Parathyroid adenoma (tissue), 2 donors: Measurements from ENCODE around the gene SLC5A6.

Source experiments
- H2AFZ ChIP-seq: fragments of 300-600 bp; sonication (generic); one replicate; pipeline ENCODE4 v1.7.0; 2017; ENCODE audit warnings: antibody characterized with exemption, mild to moderate bottlenecking
- H3K27ac ChIP-seq: fragments of 300-600 bp; sonication (generic); one replicate; pipeline ENCODE4 v1.7.0; 2017
- H3K27me3 ChIP-seq: fragments of 300-600 bp; sonication (generic); one replicate; pipeline ENCODE4 v1.7.0; 2017; ENCODE audit warnings: low read length; ENCODE audit not compliant: control insufficient read depth, insufficient read depth
- H3K36me3 ChIP-seq: fragments of 300-600 bp; sonication (generic); one replicate; pipeline ENCODE4 v1.7.0; 2017; ENCODE audit warnings: low read length; ENCODE audit not compliant: control insufficient read depth, insufficient read depth
- H3K4me1 ChIP-seq: fragments of 300-600 bp; sonication (generic); one replicate; pipeline ENCODE4 v1.7.0; 2017; ENCODE audit warnings: control low read depth
- H3K4me2 ChIP-seq: fragments of 300-600 bp; sonication (generic); one replicate; pipeline ENCODE4 v1.7.0; 2017; ENCODE audit warnings: low read length
- H3K4me3 ChIP-seq: fragments of 300-600 bp; sonication (generic); one replicate; pipeline ENCODE4 v1.7.0; 2017; ENCODE audit warnings: low read depth, low read length
- H3K79me2 ChIP-seq: fragments of 300-600 bp; sonication (generic); one replicate; pipeline ENCODE4 v1.7.0; 2017; ENCODE audit warnings: control low read depth
- H3K9ac ChIP-seq: fragments of 300-600 bp; sonication (generic); one replicate; pipeline ENCODE4 v1.7.0; 2017; ENCODE audit warnings: mild to moderate bottlenecking
- H3K9me3 ChIP-seq: fragments of 300-600 bp; sonication (generic); one replicate; pipeline ENCODE4 v1.7.0; 2017; ENCODE audit warnings: low read length; ENCODE audit not compliant: control insufficient read depth
- TF ChIP-seq, protein P1 (sequence below): fragments of 300-600 bp; sonication (generic); IDR thresholded peaks from one replicate; pipeline ENCODE4 v1.7.0; 2017; ENCODE audit warnings: antibody characterized with exemption, mild to moderate bottlenecking
- donor health status: primary hyperparathyroidism.

Gene SLC5A6

DNA sequence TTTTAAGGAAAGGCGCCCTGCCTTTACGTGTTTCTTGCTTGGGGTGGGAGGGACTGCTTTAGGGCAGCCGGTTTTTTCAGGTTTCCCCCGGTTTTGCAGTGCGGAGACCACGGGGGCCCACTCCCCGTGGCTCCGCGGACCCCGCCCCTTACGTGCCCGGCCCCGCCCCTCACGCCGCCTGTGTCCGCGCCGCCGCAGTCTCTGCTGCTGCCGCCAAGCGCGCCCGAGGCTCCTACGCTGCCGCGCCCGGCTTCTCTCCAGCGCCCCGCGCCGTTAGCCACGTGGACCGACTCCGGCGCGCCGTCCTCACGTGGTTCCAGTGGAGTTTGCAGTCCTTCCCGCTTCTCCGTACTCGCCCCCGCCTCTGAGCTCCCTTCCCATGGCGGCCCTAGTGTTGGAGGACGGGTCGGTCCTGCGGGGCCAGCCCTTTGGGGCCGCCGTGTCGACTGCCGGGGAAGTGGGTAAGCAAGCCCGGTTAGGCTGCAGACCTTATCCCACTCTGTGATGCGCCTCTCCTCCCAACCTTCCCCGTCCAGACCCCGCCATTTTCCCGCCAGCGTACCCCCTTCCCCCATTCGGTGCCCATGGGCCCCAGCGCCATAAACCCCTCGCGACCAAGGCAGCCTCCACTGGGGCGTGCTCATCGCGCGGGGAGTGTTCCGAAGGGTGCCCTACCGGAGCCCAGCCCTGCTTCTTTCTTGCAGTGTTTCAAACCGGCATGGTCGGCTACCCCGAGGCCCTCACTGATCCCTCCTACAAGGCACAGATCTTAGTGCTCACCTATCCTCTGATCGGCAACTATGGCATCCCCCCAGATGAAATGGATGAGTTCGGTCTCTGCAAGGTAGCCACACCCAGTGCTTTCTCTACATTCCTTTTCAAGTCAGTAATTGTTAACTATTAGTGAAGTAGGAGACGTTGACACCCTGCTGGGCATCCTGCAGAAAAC, 5.4 kb upstream of the SLC5A6 start, which contains the start of gene CAD:
Gene CAD, plus strand, starts transcription at position 197 of the 949 bp plus-strand sequence. Its CDS starts 183 bp downstream, at position 380.
- peaks cover 2% of the 10 kb centered on the region for H3K79me2 ChIP-seq
- H3K27ac ChIP-seq: no peak within 1 kb of the TSS
- peak within 1 kb of the TSS; percentile 14 for H3K4me2 ChIP-seq
- H2AFZ ChIP-seq: peak within 1 kb of the TSS; percentile 65
- no peaks in the 10 kb centered on the region for H3K36me3 ChIP-seq
- H3K9ac ChIP-seq: no peak within 1 kb of the TSS
- no peaks in the 10 kb centered on the region for H3K9me3 ChIP-seq
- H3K27me3 ChIP-seq: no peaks in the 10 kb centered on the region
- TF ChIP-seq, protein P1, sequence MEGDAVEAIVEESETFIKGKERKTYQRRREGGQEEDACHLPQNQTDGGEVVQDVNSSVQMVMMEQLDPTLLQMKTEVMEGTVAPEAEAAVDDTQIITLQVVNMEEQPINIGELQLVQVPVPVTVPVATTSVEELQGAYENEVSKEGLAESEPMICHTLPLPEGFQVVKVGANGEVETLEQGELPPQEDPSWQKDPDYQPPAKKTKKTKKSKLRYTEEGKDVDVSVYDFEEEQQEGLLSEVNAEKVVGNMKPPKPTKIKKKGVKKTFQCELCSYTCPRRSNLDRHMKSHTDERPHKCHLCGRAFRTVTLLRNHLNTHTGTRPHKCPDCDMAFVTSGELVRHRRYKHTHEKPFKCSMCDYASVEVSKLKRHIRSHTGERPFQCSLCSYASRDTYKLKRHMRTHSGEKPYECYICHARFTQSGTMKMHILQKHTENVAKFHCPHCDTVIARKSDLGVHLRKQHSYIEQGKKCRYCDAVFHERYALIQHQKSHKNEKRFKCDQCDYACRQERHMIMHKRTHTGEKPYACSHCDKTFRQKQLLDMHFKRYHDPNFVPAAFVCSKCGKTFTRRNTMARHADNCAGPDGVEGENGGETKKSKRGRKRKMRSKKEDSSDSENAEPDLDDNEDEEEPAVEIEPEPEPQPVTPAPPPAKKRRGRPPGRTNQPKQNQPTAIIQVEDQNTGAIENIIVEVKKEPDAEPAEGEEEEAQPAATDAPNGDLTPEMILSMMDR: no peak
- H3K4me3 ChIP-seq: no peak within 1 kb of the TSS
- H3K4me1 ChIP-seq: peaks cover 5% of the 10 kb centered on the region

DNA sequence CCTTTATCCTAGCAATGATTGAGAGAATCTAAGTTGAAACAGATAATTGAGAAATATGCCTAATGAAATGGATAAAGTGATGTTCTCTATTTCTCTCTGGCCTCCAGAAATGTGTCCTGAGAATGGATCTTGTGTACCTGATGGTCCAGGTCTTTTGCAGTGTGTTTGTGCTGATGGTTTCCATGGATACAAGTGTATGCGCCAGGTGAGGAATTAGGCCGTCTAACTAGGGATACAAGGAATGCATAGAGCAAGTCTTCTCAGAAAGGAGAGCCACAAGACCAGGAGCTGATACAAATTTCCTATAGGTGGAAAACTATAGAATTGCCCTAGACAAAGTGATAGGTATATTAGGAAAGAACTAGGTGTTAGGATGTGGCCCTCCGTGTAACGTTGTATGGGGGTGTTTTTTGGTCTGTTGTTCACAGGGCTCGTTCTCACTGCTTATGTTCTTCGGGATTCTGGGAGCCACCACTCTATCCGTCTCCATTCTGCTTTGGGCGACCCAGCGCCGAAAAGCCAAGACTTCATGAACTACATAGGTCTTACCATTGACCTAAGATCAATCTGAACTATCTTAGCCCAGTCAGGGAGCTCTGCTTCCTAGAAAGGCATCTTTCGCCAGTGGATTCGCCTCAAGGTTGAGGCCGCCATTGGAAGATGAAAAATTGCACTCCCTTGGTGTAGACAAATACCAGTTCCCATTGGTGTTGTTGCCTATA, 4.5 kb upstream of the SLC5A6 start:
- no peaks in the 10 kb centered on the region for H3K9me3 ChIP-seq
- H2AFZ ChIP-seq: peak overlapping the region; percentile 65
- H3K4me2 ChIP-seq: no peak overlapping the region
- H3K27me3 ChIP-seq: no peaks in the 10 kb centered on the region
- TF ChIP-seq, protein P1: no peak
- H3K9ac ChIP-seq: no peak overlapping the region
- H3K36me3 ChIP-seq: no peaks in the 10 kb centered on the region
- no peak overlapping the region for H3K4me3 ChIP-seq
- H3K79me2 ChIP-seq: peaks cover 2% of the 10 kb centered on the region
- H3K4me1 ChIP-seq: peaks cover 5% of the 10 kb centered on the region
- H3K27ac ChIP-seq: no peak overlapping the region

DNA sequence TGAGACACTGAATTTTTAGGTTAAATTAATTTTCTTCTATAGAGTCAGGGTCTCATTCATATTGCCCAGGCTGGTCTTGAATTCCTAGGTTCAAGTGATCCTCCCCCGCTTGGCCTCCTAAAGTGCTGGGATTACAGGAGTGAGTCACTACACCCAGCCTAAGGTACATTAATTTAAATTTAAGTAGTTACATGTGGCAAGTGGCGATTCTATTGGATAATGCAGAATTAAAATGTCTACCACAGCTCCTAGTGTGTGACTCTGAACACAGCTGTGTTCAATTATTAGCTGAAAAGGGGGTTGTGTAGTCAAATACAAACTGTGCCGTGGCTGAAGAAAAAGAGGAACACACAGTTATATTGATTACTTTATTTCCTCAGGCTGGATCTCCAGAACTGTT, 2.9 kb upstream of the SLC5A6 start:
- Histone ChIP-seq H3K9ac (no peak overlapping the region), H3K27me3 (no peaks in the 10 kb centered on the region), H3K4me3 (no peak overlapping the region), H3K27ac (no peak overlapping the region), H3K9me3 (no peaks in the 10 kb centered on the region), H3K4me2 (no peak overlapping the region), H2AFZ (no peak overlapping the region), H3K79me2 (peaks cover 2% of the 10 kb centered on the region), H3K36me3 (no peaks in the 10 kb centered on the region), H3K4me1 (peaks cover 9% of the 10 kb centered on the region)
- TF ChIP-seq, protein P1: no peak

DNA sequence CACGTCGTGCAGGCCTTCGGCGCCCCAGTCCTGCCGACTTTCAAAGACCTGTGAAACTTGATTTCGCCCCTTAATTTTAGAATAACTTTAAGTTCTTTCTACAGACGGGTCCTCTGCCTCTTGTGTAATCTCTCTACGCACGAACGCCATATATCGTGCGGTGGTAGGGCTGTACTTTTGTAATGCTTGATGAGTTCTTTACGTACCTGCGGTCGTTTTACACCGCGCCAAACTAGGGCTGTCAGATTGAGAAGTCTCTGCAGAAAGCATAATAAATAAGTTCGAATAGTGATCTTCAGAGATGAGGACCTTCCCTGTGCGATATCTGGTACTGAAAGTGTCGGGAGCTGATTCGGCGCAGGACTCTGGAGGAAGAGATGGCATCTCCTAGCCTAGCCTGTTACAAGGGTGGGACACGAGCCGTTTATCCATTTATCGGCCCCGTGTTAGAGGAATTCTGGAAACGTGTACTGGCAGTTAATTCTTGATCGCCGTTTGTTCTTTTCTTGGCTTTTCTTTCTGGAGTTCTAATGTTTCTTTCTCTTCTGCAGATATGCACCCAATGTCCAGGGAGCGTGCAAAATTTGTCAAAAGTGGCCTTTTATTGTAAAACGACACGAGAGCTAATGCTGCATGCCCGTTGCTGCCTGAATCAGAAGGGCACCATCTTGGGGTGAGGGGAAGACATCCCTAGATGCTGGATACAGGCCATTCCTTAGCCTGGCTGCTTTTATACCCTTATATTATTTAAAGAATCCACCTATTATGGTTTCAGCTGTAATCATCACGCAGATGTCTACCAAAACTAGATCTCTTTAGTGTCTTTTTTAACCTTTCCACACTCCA, 781 bp upstream of the SLC5A6 start:
- peak overlapping the region; percentile 94 for H3K27ac ChIP-seq
- H3K4me2 ChIP-seq: peak overlapping the region; percentile 96
- peaks cover 9% of the 10 kb centered on the region for H3K4me1 ChIP-seq
- H3K9me3 ChIP-seq: no peaks in the 10 kb centered on the region
- peak overlapping the region; percentile 77 for H3K9ac ChIP-seq
- H2AFZ ChIP-seq: peak overlapping the region; percentile 99
- H3K4me3 ChIP-seq: peak overlapping the region; percentile 84
- no peaks in the 10 kb centered on the region for H3K27me3 ChIP-seq
- no peaks in the 10 kb centered on the region for H3K36me3 ChIP-seq
- peaks cover 2% of the 10 kb centered on the region for H3K79me2 ChIP-seq
- TF ChIP-seq, protein P1: no peak
